OCI-LY7 (cell line): ENCODE results near the gene ZCCHC12. TPM values are rescaled to one million over a fixed set of nuclear protein-coding genes. Genes with fewer than 3 reads are reported as not detected.

Source experiments
- BruUV-seq: library from RNA; stranded (reverse); fragments of 400-500 nt; replicated peaks from 2 replicates; lab custom pipeline; 2021; lab: Mats Ljungman, UMichigan
- CTCF ChIA-PET: fragments of 300-600 bp; sonication (Branson Sonifier 250); formaldehyde crosslinking; loops from one replicate; lab custom pipeline; 2022; ENCODE audit warnings: antibody characterized with exemption; ENCODE audit not compliant: unreplicated experiment; lab: Charles Lee
- POLR2A ChIA-PET: fragments of 300-600 bp; sonication (Branson Sonifier 250); formaldehyde crosslinking; loops from one replicate; lab custom pipeline; 2022; ENCODE audit warnings: antibody characterized with exemption; lab: Charles Lee
- DNase-seq: peaks from one replicate; pipeline ENCODE4 v3.0.0-alpha.2; 2015; ENCODE audit warnings: low spot score
- H2AFZ ChIP-seq: fragments of 200-600 bp; sonication (generic), shearing (Covaris generic); 2 replicates; pipeline ENCODE4 v1.6.1; 2014; ENCODE audit warnings: mild to moderate bottlenecking, antibody characterized with exemption, low read length, moderate library complexity
- H3K27ac ChIP-seq: fragments of 200-600 bp; sonication (generic); 2 replicates; pipeline ENCODE4 v1.5.1; 2014; ENCODE audit warnings: mixed run types, low read depth, mild to moderate bottlenecking, moderate library complexity, low read length, inconsistent platforms; ENCODE audit not compliant: poor library complexity, severe bottlenecking
- H3K36me3 ChIP-seq: fragments of 200-600 bp; sonication (generic); 2 replicates; pipeline ENCODE4 v1.6.1; 2014; ENCODE audit warnings: mild to moderate bottlenecking, antibody characterized with exemption, low read length, moderate library complexity, mixed read lengths; ENCODE audit not compliant: insufficient read depth
- H3K4me1 ChIP-seq: fragments of 200-600 bp; sonication (generic); 2 replicates; pipeline ENCODE4 v1.5.1; 2014; ENCODE audit warnings: mild to moderate bottlenecking, low read length; ENCODE audit not compliant: insufficient read depth, poor library complexity, severe bottlenecking
- H3K4me2 ChIP-seq: fragments of 200-600 bp; sonication (generic); 2 replicates; pipeline ENCODE4 v1.6.1; 2014; ENCODE audit warnings: mild to moderate bottlenecking, low read length
- H3K4me3 ChIP-seq: fragments of 200-600 bp; sonication (generic); 2 replicates; pipeline ENCODE4 v1.5.1; 2014; ENCODE audit warnings: mild to moderate bottlenecking, low read depth, low read length; ENCODE audit not compliant: poor library complexity, severe bottlenecking
- H3K79me2 ChIP-seq: fragments of 200-600 bp; sonication (generic); 2 replicates; pipeline ENCODE4 v1.6.1; 2016; ENCODE audit warnings: low read depth, mild to moderate bottlenecking, low read length, moderate library complexity, mixed read lengths; ENCODE audit not compliant: insufficient read depth
- H3K9me2 ChIP-seq: fragments of 200-600 bp; sonication (generic); 2 replicates; pipeline ENCODE4 v1.6.1; 2016; ENCODE audit warnings: mild to moderate bottlenecking, low read length, mixed read lengths; ENCODE audit not compliant: insufficient read depth
- H3K9me3 ChIP-seq: fragments of 200-600 bp; sonication (generic); 2 replicates; pipeline ENCODE4 v1.6.1; 2014; ENCODE audit warnings: mild to moderate bottlenecking, mixed run types, low read length, mixed read lengths
- H4K20me1 ChIP-seq: fragments of 200-600 bp; sonication (generic); 2 replicates; pipeline ENCODE4 v1.6.1; 2014; ENCODE audit warnings: mild to moderate bottlenecking, antibody characterized with exemption, low read length, moderate library complexity, mixed read lengths; ENCODE audit not compliant: insufficient read depth
- CTCF ChIP-seq: fragments of 200-600 bp; sonication (generic); conservative IDR thresholded peaks from 2 replicates; pipeline ENCODE4 v1.5.1; 2014; ENCODE audit warnings: mild to moderate bottlenecking, antibody characterized with exemption, low read length, moderate library complexity, mixed read lengths
- EZH2phosphoT487 ChIP-seq: fragments of 200-600 bp; sonication (generic); IDR thresholded peaks from 2 replicates; pipeline ENCODE4 v1.6.1; 2018; ENCODE audit warnings: low read depth, borderline replicate concordance, mild to moderate bottlenecking, mixed run types, antibody characterized with exemption, low read length, moderate library complexity, mixed read lengths
- intact Hi-C: fragments of 100-400 bp; cut with micrococcal nuclease; formaldehyde crosslinking; loops from one replicate; pipeline ENCODE4 v1.10.0; 2022; ENCODE audit not compliant: unreplicated experiment
- total RNA-seq, 2 experiments: library from RNA; depleted of rRNA in 1 of 2; stranded (reverse); fragments of >200 nt in 1 of 2; shearing (Covaris generic) in 1 of 2; gene quantifications; 2 replicates each; pipeline ENCODE4 v1.2.3, GENCODE V29; 2014 to 2022

The ZCCHC12 gene
- total RNA-seq, 2 experiments from 2014 or later: not detected

GRCh38 chrX:118861338-118861737, 37.7 kb downstream of the ZCCHC12 start:
- H3K36me3 ChIP-seq: no peaks in the 10 kb centered on the region
- H3K4me2 ChIP-seq: no peak overlapping the region
- no peaks in the 10 kb centered on the region for H3K79me2 ChIP-seq
- POLR2A ChIA-PET: no interaction called here
- no peak overlapping the region for H2AFZ ChIP-seq
- no peaks in the 10 kb centered on the region for H4K20me1 ChIP-seq
- CTCF ChIA-PET: no interaction called here
- DNase-seq: no peak
- no peak for TF ChIP-seq EZH2phosphoT487
- TF ChIP-seq CTCF: no peak
- H3K9me2 ChIP-seq: no peaks in the 10 kb centered on the region
- H3K4me3 ChIP-seq: no peak overlapping the region
- no peaks in the 10 kb centered on the region for H3K9me3 ChIP-seq
- BruUV-seq: no TSS peak
- H3K4me1 ChIP-seq: no peaks in the 10 kb centered on the region
- H3K27ac ChIP-seq: no peak overlapping the region
- intact Hi-C loops: no loop called here

GRCh38 chrX:118862091-118862490, 38.5 kb downstream of the ZCCHC12 start:
- Histone ChIP-seq H4K20me1 (no peaks in the 10 kb centered on the region), H3K36me3 (no peaks in the 10 kb centered on the region), H2AFZ (no peak overlapping the region), H3K4me2 (no peak overlapping the region), H3K9me3 (no peaks in the 10 kb centered on the region), H3K9me2 (no peaks in the 10 kb centered on the region), H3K27ac (no peak overlapping the region), H3K4me3 (no peak overlapping the region), H3K4me1 (no peaks in the 10 kb centered on the region), H3K79me2 (no peaks in the 10 kb centered on the region)
- intact Hi-C loops: no loop called here
- DNase-seq: no peak
- BruUV-seq: no TSS peak
- no peak for TF ChIP-seq CTCF
- TF ChIP-seq EZH2phosphoT487: no peak
- ChIA-PET CTCF (no interaction called here), POLR2A (no interaction called here)

GRCh38 chrX:118862979-118863378, 39.4 kb downstream of the ZCCHC12 start:
- intact Hi-C loops: no loop called here
- no TSS peak for BruUV-seq

More at GRCh38 chrX:118862979-118863378, 39.4 kb downstream of the ZCCHC12 start:
- no peaks in the 10 kb centered on the region for H3K9me2 ChIP-seq
- no peaks in the 10 kb centered on the region for H3K79me2 ChIP-seq
- POLR2A ChIA-PET: no interaction called here
- no peaks in the 10 kb centered on the region for H3K9me3 ChIP-seq
- no peak overlapping the region for H3K27ac ChIP-seq
- DNase-seq: no peak
- CTCF ChIA-PET: no interaction called here
- TF ChIP-seq EZH2phosphoT487: no peak
- no peak for TF ChIP-seq CTCF
- H3K4me1 ChIP-seq: no peaks in the 10 kb centered on the region
- no peaks in the 10 kb centered on the region for H3K36me3 ChIP-seq
- H3K4me2 ChIP-seq: no peak overlapping the region
- no peaks in the 10 kb centered on the region for H4K20me1 ChIP-seq
- no peak overlapping the region for H2AFZ ChIP-seq
- no peak overlapping the region for H3K4me3 ChIP-seq
